ENCODE measurements around the gene HES4. TPM values are rescaled to one million over a fixed set of nuclear protein-coding genes. Genes with fewer than 3 reads are reported as not detected.

Gene HES4
- total and polyA plus RNA-seq, 10 of the 15 experiments (the other 5 are each of a cell fraction or from before 2014, with no cell fraction given): 0.44 to 1.7 (median 0.85) TPM; not detected in 5

GRCh38 chr1:1020000-1020404 lies 20.1 kb upstream of the HES4 start, which contains the start of gene AGRN:
Gene AGRN (plus strand): TSS chr1:1020120. CDS start chr1:1020173, 53 bp downstream.
- Histone ChIP-seq H3K9ac (ENCODE audit: control insufficient read depth, insufficient read depth, low read length) (peak within 1 kb of the TSS; percentile 60; the same call in 1 of the 2 replicates), H3K27me3 (replicated peaks in 1 of 2; ENCODE audit: control insufficient read depth in 2 of 2, insufficient read depth in 2 of 2, low read length in 1 of 2) (no peaks in the 10 kb centered on the region), H3K9me3 (replicated peaks; ENCODE audit: control insufficient read depth, insufficient read depth, low read length) (no peaks in the 10 kb centered on the region), H3K79me2 (ENCODE audit: control insufficient read depth, insufficient read depth, low read length) (peaks cover 7% of the 10 kb centered on the region), H3K27ac (ENCODE audit: control insufficient read depth, insufficient read depth) (peak within 1 kb of the TSS; percentile 65), H4K20me1 (ENCODE audit: control insufficient read depth, insufficient read depth) (no peaks in the 10 kb centered on the region), H3K4me1 (ENCODE audit: control insufficient read depth, insufficient read depth, low read length) (peaks cover 12% of the 10 kb centered on the region), H3K4me3 (peak within 1 kb of the TSS; percentile 70), H3K36me3 (ENCODE audit: control insufficient read depth in 2 of 2, insufficient read depth in 2 of 2, low read length in 1 of 2) (no peaks in the 10 kb centered on the region), H3K4me2 (ENCODE audit: control insufficient read depth, insufficient read depth) (peak within 1 kb of the TSS; percentile 77), H2AFZ (ENCODE audit: control insufficient read depth, low read depth, low read length) (peak within 1 kb of the TSS; percentile 17; the same call in 1 of the 2 replicates)
- POLR2A ChIA-PET: interaction anchor here (2.1 kb wide), 1 partner anchor 15 kb away, joined by 6 read pairs; no protein-coding TSS in a partner anchor
- under 1% methylated on average over 33 of the region's 58 CpGs for WGBS (ENCODE audit: insufficient coverage, insufficient replicate concordance, low lambda C conversion rate, missing lambda C conversion rate)
- no TSS peak for BruUV-seq (replicated peaks)
- FAIRE-seq: no peak
- peak; percentile 41 for ATAC-seq
- no peak for DNase-seq (ENCODE audit: low read depth, low spot score)
- SMC1A ChIA-PET (ENCODE audit: uncharacterized antibody, unreplicated experiment): interaction anchor here (0.8 kb wide), 1 partner anchor 13 kb away, joined by 4 read pairs; no protein-coding TSS in a partner anchor
- in situ Hi-C loops (cut with MboI): loop anchor here (5.0 kb wide), 1 partner anchor 42 kb away; no protein-coding TSS in a partner anchor
- CTCF ChIA-PET: interaction anchor here (1.0 to 7.4 kb wide), 4 partner anchors 13 to 352 kb away, joined by 3 to 68 read pairs (median 28); no protein-coding TSS in a partner anchor
- intact Hi-C loops (cut with micrococcal nuclease; ENCODE audit: unreplicated experiment): loop anchor here (5.0 kb wide), 1 partner anchor 42 kb away; no protein-coding TSS in a partner anchor
- RAD21 ChIA-PET (ENCODE audit: unreplicated experiment): interaction anchor here (0.9 to 1.6 kb wide), 7 partner anchors 12 to 53 kb away, joined by 3 to 10 read pairs (median 5); no protein-coding TSS in a partner anchor
- TF ChIP-seq NKRF (conservative IDR thresholded peaks at IDR 0.05): peak; percentile 74
- TF ChIP-seq NR2F1 (conservative IDR thresholded peaks at IDR 0.05): 0 out of 2 replicates have a peak, but pooled peaks have one; percentile 24
- TF ChIP-seq LARP7 (IDR thresholded peaks at IDR 0.05): peak; percentile 85; the same call in 1 of the 2 replicates
- TF ChIP-seq EGR1 (IDR thresholded peaks at IDR 0.05; ENCODE audit: borderline replicate concordance in 1 of 2, low read depth in 2 of 2, low read length in 2 of 2): peak in 1 of 2 experiments; percentile 30; a peak in 1 of 3 replicates
- TF ChIP-seq ZNF687 (IDR thresholded peaks at IDR 0.05): 0 out of 2 replicates have a peak, but pooled peaks have one; percentile 36
- no peak for TF ChIP-seq NR2C1 (IDR thresholded peaks at IDR 0.05)
- peak; percentile 61; the same call in 1 of the 2 replicates for TF ChIP-seq SMARCA5 (IDR thresholded peaks at IDR 0.05)
- no peak for TF ChIP-seq PRDM15 (CRISPR knock-in tag; IDR thresholded peaks at IDR 0.05)
- TF ChIP-seq ZNF207 (IDR thresholded peaks at IDR 0.05; ENCODE audit: borderline replicate concordance): 0 out of 2 replicates have a peak, but pooled peaks have one; percentile 32
- no peak for TF ChIP-seq RBBP5 (conservative IDR thresholded peaks at IDR 0.05)
- peak; percentile 85 for TF ChIP-seq BACH1 (IDR thresholded peaks at IDR 0.05; ENCODE audit: borderline replicate concordance)

All from GM12878 (cell line).